Right cardiac atrium (tissue), 5 donors: ENCODE measurements around the gene SPO11. TPM values are rescaled to one million over a fixed set of nuclear protein-coding genes. Genes with fewer than 3 reads are reported as not detected.
A peak's percentile ranks its signal among the peaks of the same experiment; 100 is the strongest.
"Not testable (repeated sequence)": the region's sequence is repeated elsewhere in the genome, so short reads cannot be mapped to it uniquely, and the experiment has no call there.

Source experiments
- ATAC-seq, 2 donors: fragments of 200-7000 bp; cut with Tn5 transposase; one replicate each; pipeline versions ENCODE4 v1.8.0 to v1.9.1; 2020; ENCODE audit warnings: moderate library complexity in 2 of 2, mild to moderate bottlenecking in 1 of 2
- DNase-seq, 3 donors: peaks; one replicate each; pipeline ENCODE4 v3.0.0-alpha.2; 2020
- H3K27ac ChIP-seq: one replicate; pipeline ENCODE4 v1.5.1; 2013; ENCODE audit warnings: mild to moderate bottlenecking, low read length, control low read depth, moderate library complexity
- H3K27me3 ChIP-seq: one replicate; pipeline ENCODE4 v1.6.1; 2013; ENCODE audit not compliant: control insufficient read depth, insufficient read depth
- H3K4me1 ChIP-seq: one replicate; pipeline ENCODE4 v1.6.1; 2013; ENCODE audit warnings: low read length; ENCODE audit not compliant: control insufficient read depth, insufficient read depth
- H3K4me3 ChIP-seq: one replicate; pipeline ENCODE4 v1.5.1; 2013; ENCODE audit warnings: low read length, control low read depth
- H3K9me3 ChIP-seq: one replicate; pipeline ENCODE4 v1.6.1; 2013; ENCODE audit warnings: low read length; ENCODE audit not compliant: control insufficient read depth
- WGBS: extraction: QIAGEN DNeasy Blood & Tissue Kit; methylation state at CpG from one replicate; pipeline ENCODE4 v1.1.7; 2013; 5-methylcytosine and 5-hydroxymethylcytosine counted together
- intact Hi-C, 4 donors: fragments of 100-400 bp; cut with DNase I; formaldehyde crosslinking; loops; one replicate each; pipeline versions ENCODE4 v1.11.0 to v1.14.0; 2022 to 2023
- polyA plus RNA-seq: library from polyadenylated mRNA; stranded (reverse); fragments of 200-250 nt; gene quantifications from one replicate; pipeline ENCODE4 v1.2.3, GENCODE V29; 2013
- total RNA-seq, 4 donors: library from RNA; stranded (reverse); fragmentation: NEBNext Ultra II Directional; extraction: Animal tissue kit (Norgen Biotek cat#: 25700); gene quantifications; one replicate each; pipeline ENCODE4 v1.2.1, GENCODE V29; 2021
- donor health status: healthy with polysubstance abuse.
- donor health status: DM: no; HTN: yes; CAD: no.
- donor health status: DM: no; HTN: no; CAD: no.
- donor health status: DM: no; HTN: yes; CAD: no; lungs with severe emphysema.
- donor health status: DM: yes; HTN: yes; CAD: no.

Gene SPO11
- total and polyA plus RNA-seq, 5 donors = not detected

DNA sequence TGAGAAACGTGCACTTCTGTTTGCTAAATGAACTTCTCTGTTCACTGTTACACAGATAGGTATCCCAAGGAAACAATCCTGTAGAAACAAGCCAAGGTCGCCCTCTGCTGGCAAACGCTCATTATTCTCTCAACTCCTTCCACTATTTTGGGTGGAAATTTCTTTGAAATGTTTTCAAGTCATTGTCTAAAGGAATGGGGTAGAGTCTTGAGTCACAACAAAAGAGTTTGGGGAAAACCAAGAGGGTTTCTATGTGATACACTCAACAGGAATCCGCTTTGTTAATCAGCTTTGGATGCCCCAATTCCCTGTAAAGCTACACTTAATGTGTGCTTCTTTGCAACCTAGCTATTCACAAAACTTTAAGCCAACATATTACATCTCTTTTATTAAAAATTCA is 16.9 kb downstream of the SPO11 start:
- H3K4me3 ChIP-seq = no peak overlapping the region
- H3K4me1 ChIP-seq = no peaks in the 10 kb centered on the region
- intact Hi-C loops = loop anchor here (2.0 to 10.0 kb wide), 6 partner anchors 254 to 802 kb away; no protein-coding TSS in a partner anchor
- DNase-seq (peak; percentile 73 to 90 (median 78)), ATAC-seq (peak; percentile 59 to 64)
- H3K27ac ChIP-seq = no peak overlapping the region
- H3K9me3 ChIP-seq = no peaks in the 10 kb centered on the region
- no peaks in the 10 kb centered on the region for H3K27me3 ChIP-seq
- WGBS = under 1% methylated on average over 4 of the region's 4 CpGs

DNA sequence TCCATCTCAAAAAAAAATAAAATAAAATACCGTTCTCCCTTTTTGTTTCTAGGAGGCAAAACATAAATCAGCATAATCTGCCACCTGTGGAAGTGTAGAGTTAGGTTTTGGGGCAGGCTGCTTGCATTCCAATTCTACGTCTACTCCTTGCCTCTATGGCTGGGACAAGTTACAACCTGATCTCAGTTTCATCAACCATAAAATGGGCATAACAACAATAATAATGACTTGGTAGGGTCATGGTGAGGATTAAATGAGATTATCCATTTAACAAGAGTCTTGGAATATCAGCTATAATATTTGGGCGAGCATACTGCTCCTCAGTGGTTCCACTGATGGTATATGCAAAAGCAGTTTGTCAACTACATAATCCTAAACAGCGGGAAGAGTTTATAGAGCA is 17.8 kb downstream of the SPO11 start:
- no peak overlapping the region for H3K4me3 ChIP-seq
- WGBS = 81% methylated on average over 4 of the region's 4 CpGs
- H3K4me1 ChIP-seq = peaks cover 3% of the 10 kb centered on the region
- ATAC-seq = no peak
- no peaks in the 10 kb centered on the region for H3K27me3 ChIP-seq
- DNase-seq = no peak
- no peak overlapping the region for H3K27ac ChIP-seq
- intact Hi-C loops = loop anchor here (2.0 to 10.0 kb wide), 6 partner anchors 255 to 803 kb away; no protein-coding TSS in a partner anchor
- H3K9me3 ChIP-seq = no peaks in the 10 kb centered on the region

DNA sequence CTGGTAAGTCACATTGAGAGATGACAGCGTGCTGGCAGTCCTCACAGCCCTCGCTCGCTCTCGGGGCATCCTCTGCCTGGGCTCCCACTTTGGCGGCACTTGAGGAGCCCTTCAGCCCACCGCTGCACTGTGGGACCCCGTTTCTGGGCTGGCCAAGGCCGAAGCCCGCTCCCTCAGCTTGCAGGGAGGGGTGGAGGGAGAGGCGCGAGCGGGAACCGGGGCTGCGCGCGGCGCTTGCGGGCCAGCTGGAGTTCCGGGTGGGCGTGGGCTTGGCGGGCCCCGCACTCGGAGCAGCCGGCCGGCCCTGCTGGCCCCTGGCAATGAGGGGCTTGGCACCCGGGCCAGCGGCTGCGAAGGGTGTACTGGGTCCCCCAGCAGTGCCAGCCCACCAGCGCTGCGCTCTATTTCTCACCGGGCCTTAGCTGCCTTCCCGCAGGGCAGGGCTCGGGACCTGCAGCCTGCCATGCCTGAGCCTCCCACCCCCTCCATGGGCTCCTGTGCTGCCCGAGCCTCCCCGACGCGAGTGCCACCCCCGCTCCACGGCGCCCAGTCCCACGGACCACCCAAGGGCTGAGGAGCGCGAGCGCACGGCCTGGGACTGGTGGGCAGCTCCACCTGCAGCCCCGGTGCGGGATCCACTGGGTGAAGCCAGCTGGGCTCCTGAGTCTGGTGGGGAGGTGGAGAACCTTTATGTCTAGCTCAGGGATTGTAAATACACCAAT is 18.8 kb downstream of the SPO11 start:
- H3K27me3 ChIP-seq, H3K4me3 ChIP-seq, ATAC-seq, H3K27ac ChIP-seq, H3K4me1 ChIP-seq, H3K9me3 ChIP-seq, DNase-seq: not testable (repeated sequence)
- intact Hi-C loops = loop anchor here in 3 of 4 donors (5.0 to 10.0 kb wide), 4 partner anchors 256 to 804 kb away; no protein-coding TSS in a partner anchor
- WGBS = 67% methylated on average over 47 of the region's 47 CpGs

DNA sequence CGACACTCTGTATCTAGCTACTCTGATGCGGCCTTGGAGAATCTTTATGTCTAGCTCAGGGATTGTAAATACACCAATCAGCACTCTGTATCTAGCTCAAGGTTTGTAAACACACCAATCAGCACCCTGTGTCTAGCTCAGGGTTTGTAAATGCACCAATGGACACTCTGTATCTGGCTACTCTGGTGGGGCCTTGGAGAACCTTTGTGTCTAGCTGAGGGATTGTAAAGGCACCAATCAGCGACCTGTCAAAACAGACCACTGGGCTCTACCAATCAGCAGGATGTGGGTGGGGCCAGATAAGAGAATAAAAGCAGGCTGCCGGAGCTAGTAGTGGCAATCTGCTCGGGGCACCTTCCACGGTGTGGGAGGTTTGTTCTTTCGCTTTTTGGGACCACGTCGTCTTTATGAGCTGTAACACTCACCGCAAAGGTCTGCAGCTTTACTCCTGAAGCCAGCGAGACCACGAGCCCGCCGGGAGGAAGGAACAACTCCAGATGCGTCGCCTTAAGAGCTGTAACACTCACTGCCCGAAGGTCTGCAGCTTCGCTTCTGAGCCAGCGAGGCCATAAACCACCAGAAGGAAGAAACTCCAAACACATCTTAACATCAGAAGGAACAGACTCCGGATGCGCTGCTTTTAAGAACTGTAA is 19.4 kb downstream of the SPO11 start:
- not testable (repeated sequence) for H3K4me1 ChIP-seq, H3K4me3 ChIP-seq, DNase-seq, H3K27ac ChIP-seq, ATAC-seq, H3K27me3 ChIP-seq, H3K9me3 ChIP-seq
- 86% methylated on average over 21 of the region's 21 CpGs for WGBS
- intact Hi-C loops = loop anchor here in 3 of 4 donors (5.0 to 10.0 kb wide), 4 partner anchors 257 to 804 kb away; no protein-coding TSS in a partner anchor

DNA sequence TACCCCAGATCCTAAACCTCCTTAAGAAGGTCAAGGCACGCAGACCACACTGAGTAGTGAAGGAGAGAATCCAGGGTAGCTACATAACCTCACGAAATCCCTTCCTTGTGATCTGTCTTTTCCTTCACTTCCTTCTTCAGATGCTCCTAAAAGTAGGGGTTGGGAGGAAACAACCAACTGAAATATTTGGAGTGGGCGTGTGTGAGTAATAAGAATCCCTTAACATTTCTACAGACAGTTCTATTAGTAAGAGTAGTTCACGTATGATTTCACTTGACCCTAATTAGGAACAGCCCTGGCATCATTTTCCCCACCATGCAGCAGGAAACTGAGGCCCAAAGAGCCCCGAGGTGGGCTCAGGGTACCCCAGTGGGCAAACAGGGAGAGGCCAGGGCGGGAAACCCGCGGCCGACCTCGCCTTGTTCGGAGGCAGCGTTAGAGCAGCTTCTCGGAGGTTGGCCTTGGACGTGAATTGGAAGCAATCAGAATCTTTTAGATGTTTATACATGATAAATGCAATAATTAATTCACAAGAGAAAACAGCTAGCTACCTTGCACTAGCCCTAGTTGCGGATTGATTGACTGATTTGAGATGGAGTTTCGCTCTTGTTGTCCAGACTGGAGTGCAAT is 20.6 kb downstream of the SPO11 start:
- Histone ChIP-seq H3K9me3 (no peaks in the 10 kb centered on the region), H3K27ac (no peak overlapping the region), H3K4me3 (no peak overlapping the region), H3K27me3 (no peaks in the 10 kb centered on the region), H3K4me1 (peaks cover 3% of the 10 kb centered on the region)
- WGBS = 89% methylated on average over 16 of the region's 16 CpGs
- peak in 1 of 3 donors; percentile 44 for DNase-seq
- intact Hi-C loops = no loop called here
- no peak for ATAC-seq

DNA sequence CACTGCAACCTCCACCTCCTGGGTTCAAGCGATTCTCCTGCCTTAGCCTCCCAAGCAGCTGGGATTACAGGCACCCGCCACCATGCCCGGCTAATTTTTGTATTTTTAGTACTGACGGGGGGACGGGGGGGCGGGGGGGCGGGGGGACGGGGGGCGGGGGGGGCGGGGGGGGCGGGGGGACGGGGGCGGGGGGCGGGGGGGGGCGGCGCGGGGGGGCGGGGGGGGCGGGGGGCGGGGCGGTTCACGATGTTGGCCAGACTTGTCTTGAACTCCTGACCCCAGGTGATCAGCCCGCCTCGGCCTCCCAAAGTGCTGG is 21.1 kb downstream of the SPO11 start:
- ATAC-seq, H3K27me3 ChIP-seq, H3K4me1 ChIP-seq, H3K9me3 ChIP-seq, DNase-seq, intact Hi-C loops: not testable (repeated sequence)
- Histone ChIP-seq H3K4me3 (peak overlapping the region; percentile 83), H3K27ac (peak overlapping the region; percentile 91)
- WGBS = 17% methylated on average over 12 of the region's 24 CpGs

DNA sequence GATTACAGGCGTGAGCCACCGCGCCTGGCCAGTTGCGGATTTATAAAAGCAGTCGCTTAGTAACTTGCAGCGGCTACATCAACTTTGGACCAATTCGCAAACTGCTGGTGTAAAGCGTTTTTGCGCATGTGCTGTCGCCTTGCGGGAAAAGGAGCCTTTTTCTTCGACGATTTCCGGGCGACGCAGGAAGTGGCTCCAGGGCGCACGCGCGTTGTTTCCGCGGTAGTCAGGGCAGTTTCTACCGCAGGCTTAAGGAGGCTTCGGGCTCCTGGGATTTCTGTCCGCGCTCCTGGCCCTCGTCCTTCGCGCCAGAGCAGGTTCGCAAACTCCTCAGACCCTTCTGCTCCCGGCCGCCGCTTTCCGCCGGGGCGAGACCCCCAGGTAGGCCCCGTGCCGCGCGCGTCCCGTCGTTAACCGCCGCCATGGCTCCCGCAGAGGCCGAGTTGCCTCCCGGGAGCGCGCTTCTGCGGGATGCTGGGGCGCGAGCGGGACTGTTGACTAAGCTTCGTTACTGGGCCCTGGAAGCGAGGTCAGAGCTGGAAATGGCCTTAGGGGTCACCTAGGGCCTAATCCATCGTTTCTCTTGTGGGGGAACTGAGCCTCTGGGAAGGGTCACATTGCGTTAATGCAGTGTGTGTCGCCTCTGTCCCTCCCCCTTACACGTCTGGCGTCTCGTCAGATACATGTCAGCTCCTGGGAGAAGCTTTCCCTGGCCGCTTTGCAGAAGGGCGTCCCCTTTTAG is 21.6 kb downstream of the SPO11 start, which contains the start of gene RAE1:
Gene RAE1, plus strand, starts transcription at position 214 of the 742 bp plus-strand sequence. CDS start 2,784 bp downstream, outside the sequence.
- Histone ChIP-seq H3K9me3 (no peaks in the 10 kb centered on the region), H3K27ac (peak within 1 kb of the TSS; percentile 91), H3K4me1 (peaks cover 3% of the 10 kb centered on the region), H3K4me3 (peak within 1 kb of the TSS; percentile 83), H3K27me3 (no peaks in the 10 kb centered on the region)
- DNase-seq (peak; percentile 93 to 95 (median 95)), ATAC-seq (peak; percentile 91 to 92)
- under 1% methylated on average over 64 of the region's 64 CpGs for WGBS
- intact Hi-C loops = no loop called here

- no peaks in the 10 kb centered on the region for H3K9me3 ChIP-seq
- H3K4me3 ChIP-seq = no peak overlapping the region
- no peak overlapping the region for H3K27ac ChIP-seq
- intact Hi-C loops = no loop called here
- DNase-seq (no peak), ATAC-seq (no peak)
- WGBS = 79% methylated on average over 6 of the region's 6 CpGs
- H3K27me3 ChIP-seq = no peaks in the 10 kb centered on the region
- peaks cover 3% of the 10 kb centered on the region for H3K4me1 ChIP-seq
Measured at GRCh38 chr20:57352305-57352704, 22.7 kb downstream of the SPO11 start.

DNA sequence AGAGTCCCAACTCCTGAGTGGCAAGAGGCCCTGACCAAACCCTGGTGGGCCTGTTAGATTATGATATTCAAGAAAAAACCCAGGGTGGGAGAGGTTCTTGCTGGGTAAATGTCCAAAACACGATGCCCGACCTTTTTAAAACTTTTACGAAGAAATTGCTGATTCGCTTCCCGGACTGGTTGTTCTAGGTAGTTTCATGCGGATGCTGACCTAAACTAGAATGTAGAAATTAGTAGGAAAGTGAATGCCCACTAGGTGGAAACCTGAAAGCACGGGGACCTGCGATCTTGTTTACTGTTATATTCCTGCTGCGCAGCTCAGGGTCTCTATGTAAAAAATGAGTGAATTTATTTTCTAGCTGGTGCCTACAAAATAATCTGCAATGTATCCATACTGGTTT is 23.7 kb downstream of the SPO11 start:
- WGBS = 93% methylated on average over 9 of the region's 9 CpGs
- Histone ChIP-seq H3K27me3 (no peaks in the 10 kb centered on the region), H3K4me3 (no peak overlapping the region), H3K4me1 (peaks cover 3% of the 10 kb centered on the region), H3K27ac (no peak overlapping the region), H3K9me3 (no peaks in the 10 kb centered on the region)
- ATAC-seq (no peak), DNase-seq (no peak)
- intact Hi-C loops = no loop called here

DNA sequence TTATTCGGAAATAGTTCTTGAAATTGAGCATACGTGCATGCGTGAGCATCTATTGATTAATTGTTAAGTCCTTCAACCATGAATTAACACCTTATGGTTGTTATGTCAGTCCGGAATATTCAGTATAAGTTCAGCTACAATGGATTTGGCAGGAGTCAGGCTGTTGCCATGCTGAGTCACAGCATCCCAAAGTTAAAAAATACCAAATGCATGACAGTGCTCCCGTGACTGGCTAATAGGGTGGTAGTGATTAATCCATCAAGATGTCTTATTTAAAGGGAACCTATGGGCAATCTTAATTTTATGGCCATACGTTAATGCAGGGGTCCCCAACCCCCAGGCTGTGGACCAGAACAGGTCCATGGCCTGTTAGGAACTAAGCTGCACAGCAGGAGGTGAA is 31.9 kb downstream of the SPO11 start:
- no peaks in the 10 kb centered on the region for H3K9me3 ChIP-seq
- H3K27me3 ChIP-seq = no peaks in the 10 kb centered on the region
- WGBS = 91% methylated on average over 6 of the region's 6 CpGs
- ATAC-seq = no peak
- no peak overlapping the region for H3K27ac ChIP-seq
- intact Hi-C loops = no loop called here
- H3K4me3 ChIP-seq = no peak overlapping the region
- no peaks in the 10 kb centered on the region for H3K4me1 ChIP-seq
- no peak for DNase-seq
